ENCODE results near the gene ANKRD44. TPM values are rescaled to one million over a fixed set of nuclear protein-coding genes. Genes with fewer than 3 reads are reported as not detected.

The ANKRD44 gene
- polyA plus RNA-seq, 2 of the 4 experiments (the other 2 are of a cell fraction), result 0.97 to 5.9 TPM

- ATAC-seq, result no peak
- Histone ChIP-seq H3K4me1 (peaks cover 8% of the 10 kb centered on the region; the same call in 2 of the 3 replicates), H3K4me2 (no peak overlapping the region), H3K27ac (no peak overlapping the region), H3K4me3 (no peak overlapping the region), H3K9me3 (no peaks in the 10 kb centered on the region)
- DNase-seq (ENCODE audit: low read depth in 1 of 2, low spot score in 1 of 2), result no peak
- 92% methylated on average over 3 of the region's 3 CpGs for WGBS (ENCODE audit: missing lambda C conversion rate)
- no peak for TF ChIP-seq JUNB (IDR thresholded peaks at IDR 0.05)
- no peak for TF ChIP-seq REST (IDR thresholded peaks at IDR 0.05)
- TF ChIP-seq POLR2AphosphoS2 (conservative IDR thresholded peaks at IDR 0.05; ENCODE audit: low read length), result no peak
- TF ChIP-seq ZC3H11A (IDR thresholded peaks at IDR 0.05), result no peak
- TF ChIP-seq NPAS2 (CRISPR knock-in tag; IDR thresholded peaks at IDR 0.05; ENCODE audit: borderline replicate concordance), result no peak
- no peak for TF ChIP-seq HOXA7 (CRISPR knock-in tag; IDR thresholded peaks at IDR 0.05)
- no peak for TF ChIP-seq BHLHE40 (IDR thresholded peaks at IDR 0.05; ENCODE audit: low read depth, low read length)
- no peak for TF ChIP-seq FOSL2 (IDR thresholded peaks at IDR 0.05)
- TF ChIP-seq FOSL2 (CRISPR knock-in tag; IDR thresholded peaks at IDR 0.05), result no peak
- no peak for TF ChIP-seq RARB (CRISPR knock-in tag; IDR thresholded peaks at IDR 0.05)
- TF ChIP-seq HOXB5 (CRISPR knock-in tag; IDR thresholded peaks at IDR 0.05), result no peak
- no peak for TF ChIP-seq NFE2L2 (conservative IDR thresholded peaks at IDR 0.05; ENCODE audit: low read length)
- TF ChIP-seq HMGXB4 (CRISPR knock-in tag; IDR thresholded peaks at IDR 0.05; ENCODE audit: borderline replicate concordance), result no peak
- TF ChIP-seq MAFK (IDR thresholded peaks at IDR 0.05; ENCODE audit: partially characterized antibody), result no peak
- TF ChIP-seq ESRRA (IDR thresholded peaks at IDR 0.05; ENCODE audit: borderline replicate concordance, low read length), result no peak
- TF ChIP-seq MYC (IDR thresholded peaks at IDR 0.05; ENCODE audit: borderline replicate concordance, low read length), result no peak
- TF ChIP-seq USF2 (IDR thresholded peaks at IDR 0.05), result no peak
- TF ChIP-seq PBX3 (IDR thresholded peaks at IDR 0.05), result no peak
- FAIRE-seq, result no peak
- CTCF ChIA-PET, result interaction anchor here (1.0 to 5.3 kb wide), 2 partner anchors 121 to 130 kb away, joined by 6 to 43 read pairs; no protein-coding TSS in a partner anchor
- POLR2A ChIA-PET, result no interaction called here
These were observed 1.6 kb upstream of the ANKRD44 start for GRCh38 chr2:197312186-197312585.

GRCh38 chr2:197311421-197312033 is 947 bp upstream of the ANKRD44 start:
- Histone ChIP-seq H3K4me3 (peak overlapping the region; percentile 97), H3K27ac (peak overlapping the region; percentile 83 to 85; a peak in 5 of 6 replicates), H3K4me1 (peaks cover 8% of the 10 kb centered on the region; the same call in 2 of the 3 replicates), H3K4me2 (peak overlapping the region; percentile 98), H3K9me3 (no peaks in the 10 kb centered on the region)
- WGBS (ENCODE audit: missing lambda C conversion rate), result 50% methylated on average over 6 of the region's 6 CpGs
- ATAC-seq, result no peak
- FAIRE-seq, result no peak
- POLR2A ChIA-PET, result no interaction called here
- CTCF ChIA-PET, result interaction anchor here (0.6 to 5.3 kb wide), 15 partner anchors 8 to 198 kb away, joined by 3 to 43 read pairs (median 4); no protein-coding TSS in a partner anchor
- no peak for DNase-seq (ENCODE audit: low read depth in 1 of 2, low spot score in 1 of 2)
- TF ChIP-seq USF2 (IDR thresholded peaks at IDR 0.05), result no peak
- TF ChIP-seq REST (IDR thresholded peaks at IDR 0.05), result no peak
- TF ChIP-seq JUN (IDR thresholded peaks at IDR 0.05), result no peak
- TF ChIP-seq ELK1 (IDR thresholded peaks at IDR 0.05; ENCODE audit: low read depth, low read length), result no peak
- no peak for TF ChIP-seq PBX3 (IDR thresholded peaks at IDR 0.05)
- no peak for TF ChIP-seq MAFK (IDR thresholded peaks at IDR 0.05; ENCODE audit: partially characterized antibody)

All from A549 (cell line).